Psoas muscle (tissue), 8 donors: ENCODE measurements around the gene PKD1. TPM values are rescaled to one million over a fixed set of nuclear protein-coding genes. Genes with fewer than 3 reads are reported as not detected.

Experiments used
- ATAC-seq, 4 donors: fragments of 200-7000 bp; cut with Tn5 transposase; one replicate each; pipeline ENCODE4 v1.9.1; 2020; ENCODE audit warnings: moderate library complexity in 3 of 4, mild to moderate bottlenecking in 2 of 4
- DNase-seq, 2 donors: peaks; one replicate each; pipeline ENCODE4 v3.0.0-alpha.2; 2020
- H3K27ac ChIP-seq: fragments of 200-600 bp; one replicate; pipeline ENCODE4 v1.8.0; 2022
- H3K27me3 ChIP-seq, 3 donors: fragments of 200-600 bp in 1 of 3; one replicate each; pipeline versions ENCODE4 v1.6.1 to v1.8.0; 2013 to 2022; ENCODE audit warnings: low read length in 2 of 3, mild to moderate bottlenecking in 2 of 3, moderate library complexity in 1 of 3; ENCODE audit not compliant: insufficient read depth in 3 of 3
- H3K36me3 ChIP-seq, 2 donors: fragments of 200-600 bp in 1 of 2; one replicate each; pipeline versions ENCODE4 v1.6.1 to v1.8.0; 2013 to 2022; ENCODE audit warnings: low read depth in 1 of 2, mild to moderate bottlenecking in 1 of 2, moderate library complexity in 1 of 2; ENCODE audit not compliant: insufficient read depth in 1 of 2
- H3K4me1 ChIP-seq: fragments of 200-600 bp; one replicate; pipeline ENCODE4 v1.8.0; 2022
- H3K4me3 ChIP-seq: fragments of 200-600 bp; one replicate; pipeline ENCODE4 v1.8.0; 2022; ENCODE audit warnings: mild to moderate bottlenecking
- H3K9me3 ChIP-seq: fragments of 200-600 bp; one replicate; pipeline ENCODE4 v1.8.0; 2022
- WGBS, 3 donors: extraction: QIAGEN DNeasy Blood & Tissue Kit; methylation state at CpG; one replicate each; pipeline versions ENCODE4 v1.1.6 to v1.1.7; 2013; 5-methylcytosine and 5-hydroxymethylcytosine counted together
- intact Hi-C, 2 donors: fragments of 100-400 bp; cut with DNase I; formaldehyde crosslinking; loops; one replicate each; pipeline versions ENCODE4 v1.11.0 to v1.14.2; 2022
- polyA plus RNA-seq, 3 donors: library from polyadenylated mRNA; stranded (reverse); fragments of 200-250 nt; gene quantifications; one replicate each; pipeline ENCODE4 v1.2.3, GENCODE V29; 2013
- total RNA-seq, 4 donors: library from RNA; stranded (reverse); fragmentation: NEBNext Ultra II Directional in 2 of 4; extraction: Animal tissue kit (Norgen Biotek cat#: 25700) in 2 of 4; gene quantifications; one replicate each; pipeline versions ENCODE4 v1.2.1 to v1.2.4, GENCODE V29; 2021 to 2023
- TF ChIP-seq, protein P1 (sequence below): fragments of 200-600 bp; IDR thresholded peaks from one replicate; pipeline ENCODE4 v1.8.0; 2022; ENCODE audit warnings: antibody characterized with exemption
- donor health status: healthy with polysubstance abuse.
- donor health status: DM: no; HTN: no; CAD: no; lungs with moderate emphysema.
- donor health status: Bipolar disorder and iron deficiency.
- donor health status: healthy.
- donor health status: DM: yes; HTN: yes; CAD: no.
- donor health status: DM: no; HTN: no; CAD: no.
- donor health status: DM: no; HTN: no; CAD: no.
- donor health status: DM: yes; HTN: yes; CAD: no.

Gene PKD1
- total and polyA plus RNA-seq, 7 donors: 33.9 to 123 (median 74.1) TPM

DNA sequence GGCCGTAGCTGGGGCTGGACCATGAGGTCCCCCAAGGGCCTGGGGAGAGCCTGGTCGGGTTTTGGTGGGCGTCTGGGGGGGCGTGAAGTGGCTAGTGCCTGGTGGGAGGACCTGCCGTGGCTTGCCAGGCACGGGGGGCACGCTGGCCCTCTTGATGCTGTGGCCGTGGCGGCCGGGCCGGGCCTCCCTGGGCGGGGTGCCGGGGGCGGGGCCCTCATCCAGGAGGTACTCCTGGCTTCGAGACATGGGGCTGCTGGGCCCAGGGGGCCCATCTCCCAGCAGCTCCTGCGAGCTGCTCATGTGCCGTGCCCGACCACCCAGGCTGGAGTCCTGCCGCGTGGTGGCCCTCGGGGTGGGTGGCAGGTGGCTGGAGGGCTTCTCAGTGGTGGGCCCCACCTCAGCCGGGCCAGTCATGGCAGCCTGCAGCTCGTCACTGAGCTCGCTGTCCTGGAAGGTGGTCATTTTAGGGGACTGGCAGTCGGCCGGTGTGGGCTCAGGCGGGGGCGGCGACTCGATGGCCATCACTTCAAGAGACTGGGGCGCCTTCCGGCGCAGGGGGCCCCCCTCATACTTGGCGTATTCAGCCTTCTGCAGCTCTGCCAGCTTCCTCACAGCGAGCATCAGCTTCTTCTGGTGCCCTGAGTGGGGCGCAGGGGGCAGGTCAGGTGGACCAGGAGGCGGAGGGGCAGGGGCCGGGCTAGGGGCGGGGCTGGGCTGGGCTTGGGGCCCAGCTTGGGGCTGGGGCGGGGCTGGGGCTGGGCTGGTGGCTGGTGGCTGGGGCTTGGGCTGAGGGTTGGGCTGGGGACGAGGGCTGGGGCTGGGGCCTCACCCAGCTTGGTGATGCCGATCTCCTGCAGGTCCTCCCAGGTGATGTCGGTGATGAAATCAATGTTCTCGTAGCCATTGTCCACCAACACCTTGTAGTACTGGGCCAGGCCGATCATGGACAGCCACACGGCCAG is 45.5 kb upstream of the PKD1 start:
- intact Hi-C loops: no loop called here
- no peak overlapping the region for H3K27ac ChIP-seq
- 69 to 78% (median 75%) methylated on average over 40 to 46 of the region's 46 CpGs for WGBS, 3 donors

DNA sequence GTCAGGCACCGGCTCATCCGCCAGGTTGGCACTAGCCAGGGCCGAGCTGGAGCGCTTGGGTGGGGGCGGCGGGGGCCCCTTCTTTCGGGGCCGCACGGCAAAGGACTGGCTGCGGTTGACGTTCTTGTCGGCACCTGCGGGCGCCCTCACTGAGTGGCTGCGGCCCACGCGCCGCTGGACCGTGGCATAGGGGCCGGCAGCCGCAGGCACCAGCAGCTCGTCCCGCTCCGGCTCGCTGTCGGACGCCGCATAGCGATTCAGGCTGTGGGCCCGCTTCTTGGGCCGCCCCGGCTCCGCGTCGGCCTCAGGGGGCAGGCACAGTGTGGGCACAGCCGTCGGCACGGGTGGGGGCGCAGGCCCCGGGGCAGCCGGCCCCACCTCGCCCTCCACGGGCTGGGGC is 44.8 kb upstream of the PKD1 start:
- Histone ChIP-seq H3K27ac (no peak overlapping the region), H3K4me3 (no peak overlapping the region), H3K9me3 (no peaks in the 10 kb centered on the region), H3K27me3 (no peaks in the 10 kb centered on the region), H3K4me1 (no peaks in the 10 kb centered on the region), H3K36me3 (peaks cover 3 to 29% of the 10 kb centered on the region in 2 donors)
- ATAC-seq (no peak), DNase-seq (no peak)
- 91 to 94% (median 94%) methylated on average over 36 to 43 of the region's 43 CpGs for WGBS, 3 donors
- intact Hi-C loops: no loop called here
- TF ChIP-seq, protein P1, sequence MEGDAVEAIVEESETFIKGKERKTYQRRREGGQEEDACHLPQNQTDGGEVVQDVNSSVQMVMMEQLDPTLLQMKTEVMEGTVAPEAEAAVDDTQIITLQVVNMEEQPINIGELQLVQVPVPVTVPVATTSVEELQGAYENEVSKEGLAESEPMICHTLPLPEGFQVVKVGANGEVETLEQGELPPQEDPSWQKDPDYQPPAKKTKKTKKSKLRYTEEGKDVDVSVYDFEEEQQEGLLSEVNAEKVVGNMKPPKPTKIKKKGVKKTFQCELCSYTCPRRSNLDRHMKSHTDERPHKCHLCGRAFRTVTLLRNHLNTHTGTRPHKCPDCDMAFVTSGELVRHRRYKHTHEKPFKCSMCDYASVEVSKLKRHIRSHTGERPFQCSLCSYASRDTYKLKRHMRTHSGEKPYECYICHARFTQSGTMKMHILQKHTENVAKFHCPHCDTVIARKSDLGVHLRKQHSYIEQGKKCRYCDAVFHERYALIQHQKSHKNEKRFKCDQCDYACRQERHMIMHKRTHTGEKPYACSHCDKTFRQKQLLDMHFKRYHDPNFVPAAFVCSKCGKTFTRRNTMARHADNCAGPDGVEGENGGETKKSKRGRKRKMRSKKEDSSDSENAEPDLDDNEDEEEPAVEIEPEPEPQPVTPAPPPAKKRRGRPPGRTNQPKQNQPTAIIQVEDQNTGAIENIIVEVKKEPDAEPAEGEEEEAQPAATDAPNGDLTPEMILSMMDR: no peak

More for the DNA sequence above, 45.5 kb upstream of the PKD1 start:
- H3K36me3 ChIP-seq: peaks cover 3 to 21% of the 10 kb centered on the region in 2 donors
- no peaks in the 10 kb centered on the region for H3K27me3 ChIP-seq
- DNase-seq: no peak
- no peaks in the 10 kb centered on the region for H3K4me1 ChIP-seq
- no peaks in the 10 kb centered on the region for H3K9me3 ChIP-seq
- TF ChIP-seq, protein P1: no peak
- H3K4me3 ChIP-seq: no peak overlapping the region
- ATAC-seq: no peak

DNA sequence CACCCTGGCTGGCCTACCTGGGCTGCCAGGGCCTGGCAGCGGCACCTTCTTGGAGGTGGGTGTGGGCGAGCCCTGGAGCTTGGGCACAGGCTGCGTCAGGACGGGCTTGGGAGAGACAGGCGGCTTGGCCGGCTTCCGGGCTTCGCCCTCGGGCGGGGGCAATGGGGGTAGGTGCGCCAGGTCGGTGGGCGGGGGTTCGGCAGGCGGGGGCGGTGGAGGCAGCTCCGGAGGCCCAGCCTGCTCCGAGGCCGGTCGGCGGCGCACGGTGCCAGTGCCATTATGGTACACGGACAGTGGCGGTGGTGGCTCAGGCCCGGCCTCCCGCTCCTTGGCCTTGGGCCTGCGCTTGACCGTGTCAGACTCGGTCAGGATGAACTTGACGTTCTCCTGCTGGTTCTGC is 43.9 kb upstream of the PKD1 start:
- no peak overlapping the region for H3K27ac ChIP-seq
- TF ChIP-seq, protein P1: no peak
- WGBS, 3 donors: 92 to 94% (median 93%) methylated on average over 22 to 31 of the region's 31 CpGs
- no peaks in the 10 kb centered on the region for H3K27me3 ChIP-seq
- peaks cover 3 to 38% of the 10 kb centered on the region in 2 donors for H3K36me3 ChIP-seq
- no peak overlapping the region for H3K4me3 ChIP-seq
- no peaks in the 10 kb centered on the region for H3K4me1 ChIP-seq
- no peaks in the 10 kb centered on the region for H3K9me3 ChIP-seq
- ATAC-seq: no peak
- intact Hi-C loops: no loop called here
- no peak for DNase-seq

- no peaks in the 10 kb centered on the region for H3K4me1 ChIP-seq
- H3K36me3 ChIP-seq: peaks cover 3 to 42% of the 10 kb centered on the region in 2 donors
- no peak overlapping the region for H3K4me3 ChIP-seq
- TF ChIP-seq, protein P1: no peak
- WGBS, 3 donors: 26 to 44% (median 35%) methylated on average over 26 to 50 of the region's 50 CpGs
- no peaks in the 10 kb centered on the region for H3K27me3 ChIP-seq
- no peak overlapping the region for H3K27ac ChIP-seq
- ATAC-seq (no peak), DNase-seq (no peak)
- intact Hi-C loops: no loop called here
- no peaks in the 10 kb centered on the region for H3K9me3 ChIP-seq
Measured at GRCh38 chr16:2179107-2179501, 43.4 kb upstream of the PKD1 start.
